ENCODE data around the gene SPAG16.

DNA sequence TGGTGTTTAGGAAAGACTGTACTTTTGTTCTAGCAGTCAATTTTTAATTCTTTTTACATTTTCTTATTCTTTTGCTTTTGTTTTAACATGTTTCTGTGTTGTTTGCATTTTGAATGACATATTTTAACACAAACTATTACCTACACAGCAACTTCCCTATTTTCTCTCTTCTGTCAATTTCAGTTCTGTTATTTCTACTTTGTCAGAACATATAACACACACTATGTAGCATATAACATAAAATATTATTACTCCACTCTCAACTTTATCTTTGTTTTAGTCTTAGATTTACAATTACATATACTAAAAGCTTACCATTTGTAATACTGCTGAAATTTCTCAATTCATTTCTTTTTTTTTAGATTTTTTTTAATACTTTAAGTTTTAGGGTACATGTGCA is 753.9 kb downstream of the SPAG16 start:
- TF ChIP-seq, protein P1, sequence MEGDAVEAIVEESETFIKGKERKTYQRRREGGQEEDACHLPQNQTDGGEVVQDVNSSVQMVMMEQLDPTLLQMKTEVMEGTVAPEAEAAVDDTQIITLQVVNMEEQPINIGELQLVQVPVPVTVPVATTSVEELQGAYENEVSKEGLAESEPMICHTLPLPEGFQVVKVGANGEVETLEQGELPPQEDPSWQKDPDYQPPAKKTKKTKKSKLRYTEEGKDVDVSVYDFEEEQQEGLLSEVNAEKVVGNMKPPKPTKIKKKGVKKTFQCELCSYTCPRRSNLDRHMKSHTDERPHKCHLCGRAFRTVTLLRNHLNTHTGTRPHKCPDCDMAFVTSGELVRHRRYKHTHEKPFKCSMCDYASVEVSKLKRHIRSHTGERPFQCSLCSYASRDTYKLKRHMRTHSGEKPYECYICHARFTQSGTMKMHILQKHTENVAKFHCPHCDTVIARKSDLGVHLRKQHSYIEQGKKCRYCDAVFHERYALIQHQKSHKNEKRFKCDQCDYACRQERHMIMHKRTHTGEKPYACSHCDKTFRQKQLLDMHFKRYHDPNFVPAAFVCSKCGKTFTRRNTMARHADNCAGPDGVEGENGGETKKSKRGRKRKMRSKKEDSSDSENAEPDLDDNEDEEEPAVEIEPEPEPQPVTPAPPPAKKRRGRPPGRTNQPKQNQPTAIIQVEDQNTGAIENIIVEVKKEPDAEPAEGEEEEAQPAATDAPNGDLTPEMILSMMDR (IDR thresholded peaks at IDR 0.05) = no peak
- TF ChIP-seq POLR2A (IDR thresholded peaks at IDR 0.05) = no peak

Measured in prostate gland (tissue), 2 donors.